Osteocyte (in vitro differentiated cells): ENCODE data around the gene SAMMSON. TPM values are rescaled to one million over a fixed set of nuclear protein-coding genes. Genes with fewer than 3 reads are reported as not detected.
A peak's percentile ranks its signal among the peaks of the same experiment; 100 is the strongest.

Experiments used
- DNase-seq: peaks from one replicate; pipeline ENCODE4 v3.0.0; 2021; ENCODE audit warnings: mixed read lengths; ENCODE audit not compliant: unreplicated experiment; ENCODE audit errors: extremely low spot score
- H3K27ac Mint-ChIP-seq: one replicate; pipeline ENCODE4 v1.8.0; 2021; ENCODE audit warnings: mild to moderate bottlenecking, mixed read lengths; ENCODE audit not compliant: unreplicated experiment
- H3K27me3 Mint-ChIP-seq: one replicate; pipeline ENCODE4 v1.8.0; 2021; ENCODE audit warnings: mixed read lengths; ENCODE audit not compliant: unreplicated experiment
- H3K36me3 Mint-ChIP-seq: one replicate; pipeline ENCODE4 v1.8.0; 2021; ENCODE audit warnings: mixed read lengths; ENCODE audit not compliant: unreplicated experiment
- H3K4me1 Mint-ChIP-seq: one replicate; pipeline ENCODE4 v1.8.0; 2021; ENCODE audit warnings: mixed read lengths; ENCODE audit not compliant: unreplicated experiment
- H3K4me3 Mint-ChIP-seq: one replicate; pipeline ENCODE4 v1.8.0; 2021; ENCODE audit warnings: mild to moderate bottlenecking, moderate library complexity, mixed read lengths; ENCODE audit not compliant: unreplicated experiment
- H3K9me3 Mint-ChIP-seq: one replicate; pipeline ENCODE4 v1.8.0; 2021; ENCODE audit warnings: mixed read lengths; ENCODE audit not compliant: unreplicated experiment
- CTCF ChIP-seq: fragments of 200-600 bp; sonication (generic); IDR thresholded peaks from 2 replicates; pipeline ENCODE4 v1.5.0; 2021; ENCODE audit warnings: antibody characterized with exemption, mild to moderate bottlenecking, moderate library complexity
- total RNA-seq: library from RNA; stranded (reverse); gene quantifications from 2 replicates; pipeline ENCODE4 v1.2.1, GENCODE V29; 2021

The SAMMSON gene
- total RNA-seq, 1 donor from 2014 or later: not detected

- H3K27me3 Mint-ChIP-seq: peaks cover 36% of the 10 kb centered on the region
- no peaks in the 10 kb centered on the region for H3K36me3 Mint-ChIP-seq
- H3K4me3 Mint-ChIP-seq: no peak overlapping the region
- peak; percentile 70 for TF ChIP-seq CTCF
- H3K9me3 Mint-ChIP-seq: no peaks in the 10 kb centered on the region
- no peak for DNase-seq
- H3K4me1 Mint-ChIP-seq: no peaks in the 10 kb centered on the region
- no peak overlapping the region for H3K27ac Mint-ChIP-seq
Observed at GRCh38 chr3:70090322-70090913, 90.9 kb downstream of the SAMMSON start.

GRCh38 chr3:70094197-70094596 is 94.7 kb downstream of the SAMMSON start:
- H3K4me3 Mint-ChIP-seq: no peak overlapping the region
- no peak for DNase-seq
- TF ChIP-seq CTCF: no peak
- no peaks in the 10 kb centered on the region for H3K36me3 Mint-ChIP-seq
- no peak overlapping the region for H3K27ac Mint-ChIP-seq
- H3K9me3 Mint-ChIP-seq: no peaks in the 10 kb centered on the region
- H3K27me3 Mint-ChIP-seq: peaks cover 22% of the 10 kb centered on the region
- no peaks in the 10 kb centered on the region for H3K4me1 Mint-ChIP-seq

GRCh38 chr3:70095260-70095659 is 95.7 kb downstream of the SAMMSON start:
- Mint-ChIP-seq H3K9me3 (no peaks in the 10 kb centered on the region), H3K4me3 (no peak overlapping the region), H3K27me3 (peaks cover 27% of the 10 kb centered on the region), H3K4me1 (no peaks in the 10 kb centered on the region), H3K27ac (no peak overlapping the region), H3K36me3 (no peaks in the 10 kb centered on the region)
- TF ChIP-seq CTCF: no peak
- no peak for DNase-seq

GRCh38 chr3:70096376-70097066 is 97.0 kb downstream of the SAMMSON start:
- no peak for DNase-seq
- TF ChIP-seq CTCF: no peak
- no peak overlapping the region for H3K27ac Mint-ChIP-seq
- no peak overlapping the region for H3K4me3 Mint-ChIP-seq
- H3K27me3 Mint-ChIP-seq: peaks cover 27% of the 10 kb centered on the region
- H3K9me3 Mint-ChIP-seq: no peaks in the 10 kb centered on the region
- no peaks in the 10 kb centered on the region for H3K36me3 Mint-ChIP-seq
- H3K4me1 Mint-ChIP-seq: no peaks in the 10 kb centered on the region

- no peaks in the 10 kb centered on the region for H3K36me3 Mint-ChIP-seq
- H3K4me1 Mint-ChIP-seq: no peaks in the 10 kb centered on the region
- H3K27me3 Mint-ChIP-seq: peaks cover 27% of the 10 kb centered on the region
- no peak overlapping the region for H3K4me3 Mint-ChIP-seq
- TF ChIP-seq CTCF: no peak
- H3K9me3 Mint-ChIP-seq: no peaks in the 10 kb centered on the region
- no peak overlapping the region for H3K27ac Mint-ChIP-seq
- DNase-seq: no peak
Observed at GRCh38 chr3:70097084-70097483, 97.6 kb downstream of the SAMMSON start.
